GM12878 (cell line): ENCODE measurements around the gene SCARB1. TPM values are rescaled to one million over a fixed set of nuclear protein-coding genes. Genes with fewer than 3 reads are reported as not detected.

ENCODE experiments used
- ATAC-seq: fragments of 200-7000 bp; cut with Tn5 transposase; 3 replicates; pipeline ENCODE4 v1.9.1; 2020; ENCODE audit warnings: mild to moderate bottlenecking, moderate library complexity
- BruUV-seq: library from RNA; stranded (reverse); fragments of 400-500 nt; replicated peaks from 2 replicates; lab custom pipeline; 2021; lab: Mats Ljungman, UMichigan
- CTCF ChIA-PET: fragments of 300-600 bp; sonication (Branson Sonifier 250); formaldehyde crosslinking; extraction: SDS; loops from one replicate; lab custom pipeline; 2021; ENCODE audit warnings: inconsistent platforms; lab: Yijun Ruan, JAX
- POLR2A ChIA-PET: fragments of 350-600 bp; formaldehyde crosslinking; extraction: SDS; loops from one replicate; lab custom pipeline; 2021; ENCODE audit warnings: inconsistent platforms; lab: Charles Lee
- RAD21 ChIA-PET: fragments of 300-600 bp; sonication (Branson Sonifier 250); formaldehyde crosslinking; loops from one replicate; lab custom pipeline; 2023; ENCODE audit warnings: antibody characterized with exemption; ENCODE audit not compliant: unreplicated experiment; lab: Charles Lee
- SMC1A ChIA-PET: fragments of 300-600 bp; sonication (Branson Sonifier 250); formaldehyde crosslinking; loops from one replicate; lab custom pipeline; 2023; ENCODE audit not compliant: unreplicated experiment, uncharacterized antibody; lab: Charles Lee
- DNase-seq: peaks from one replicate; pipeline ENCODE4 v3.0.0-alpha.2; 2011; ENCODE audit warnings: low read depth, low spot score
- FAIRE-seq: peaks from 3 replicates; lab custom pipeline; 2011; peaks lifted over from hg19 to GRCh38; lab: Jason Lieb, UNC
- H2AFZ ChIP-seq: 2 replicates; pipeline ENCODE4 v1.6.0; 2011; ENCODE audit warnings: low read depth, low read length, control low read depth; ENCODE audit not compliant: control insufficient read depth
- H3K27ac ChIP-seq: 2 replicates; pipeline ENCODE4 v1.5.1; 2011; ENCODE audit warnings: control low read depth; ENCODE audit not compliant: control insufficient read depth, insufficient read depth
- H3K27me3 ChIP-seq, 2 experiments: replicated peaks in 1 of 2; 2 replicates each; pipeline versions ENCODE4 v1.6.0 to v1.6.1; 2011; ENCODE audit warnings: low read length in 1 of 2; ENCODE audit not compliant: control insufficient read depth in 2 of 2, insufficient read depth in 2 of 2
- H3K36me3 ChIP-seq, 2 experiments: 2 replicates each; pipeline ENCODE4 v1.5.1; 2011; ENCODE audit warnings: low read length in 1 of 2; ENCODE audit not compliant: control insufficient read depth in 2 of 2, insufficient read depth in 2 of 2
- H3K4me1 ChIP-seq: 2 replicates; pipeline ENCODE4 v1.6.1; 2011; ENCODE audit warnings: mild to moderate bottlenecking, low read length, moderate library complexity, mixed read lengths; ENCODE audit not compliant: control insufficient read depth, insufficient read depth
- H3K4me2 ChIP-seq: 2 replicates; pipeline ENCODE4 v1.6.0; 2011; ENCODE audit warnings: control low read depth; ENCODE audit not compliant: control insufficient read depth, insufficient read depth
- H3K4me3 ChIP-seq: fragments of 200-600 bp; sonication (generic); 2 replicates; pipeline ENCODE4 v1.5.1; 2016
- H3K79me2 ChIP-seq: 2 replicates; pipeline ENCODE4 v1.6.0; 2011; ENCODE audit warnings: low read length; ENCODE audit not compliant: control insufficient read depth, insufficient read depth
- H3K9ac ChIP-seq: 2 replicates; pipeline ENCODE4 v1.8.0; 2011; ENCODE audit warnings: low read length, control low read depth, mixed read lengths; ENCODE audit not compliant: control insufficient read depth, insufficient read depth
- H3K9me3 ChIP-seq: replicated peaks from 3 replicates; pipeline ENCODE4 v1.5.1; 2011; ENCODE audit warnings: mild to moderate bottlenecking, low read length; ENCODE audit not compliant: control insufficient read depth, insufficient read depth
- H4K20me1 ChIP-seq: 2 replicates; pipeline ENCODE4 v1.6.0; 2011; ENCODE audit not compliant: control insufficient read depth, insufficient read depth
- ATF3 ChIP-seq: IDR thresholded peaks from 2 replicates; pipeline ENCODE4 v1.6.1; 2011; ENCODE audit warnings: low read depth, mild to moderate bottlenecking, low read length, moderate library complexity, borderline replicate concordance; ENCODE audit errors: extremely low read depth
- IKZF2 ChIP-seq, 2 experiments: fragments of 450-650 bp; IDR thresholded peaks; 2 replicates each; pipeline ENCODE4 v1.6.1; 2017; ENCODE audit warnings: mild to moderate bottlenecking in 2 of 2, moderate library complexity in 2 of 2
- SREBF1 ChIP-seq: IDR thresholded peaks from 2 replicates; pipeline ENCODE4 v1.6.1; 2012; ENCODE audit warnings: mild to moderate bottlenecking, low read length
- ZNF24 ChIP-seq: fragments of 450-650 bp; IDR thresholded peaks from 2 replicates; pipeline ENCODE4 v1.6.1; 2017; ENCODE audit warnings: antibody characterized with exemption, mild to moderate bottlenecking
- ZNF384 ChIP-seq: IDR thresholded peaks from 2 replicates; pipeline ENCODE4 v1.6.1; 2012; ENCODE audit warnings: low read depth, mild to moderate bottlenecking, low read length, improper control_type of control experiment, borderline replicate concordance
- WGBS: methylation state at CpG from one replicate; pipeline ENCODE4 v1.1.6; 2016; ENCODE audit warnings: low lambda C conversion rate; ENCODE audit not compliant: insufficient replicate concordance, insufficient coverage; ENCODE audit errors: missing lambda C conversion rate; 5-methylcytosine and 5-hydroxymethylcytosine counted together
- in situ Hi-C: fragments of 300-500 bp; cut with MboI; formaldehyde crosslinking; loops from 9 replicates; pipeline ENCODE4 v1.14.3; 2018; ENCODE audit warnings: mixed read lengths
- intact Hi-C: fragments of 100-400 bp; cut with micrococcal nuclease; formaldehyde crosslinking; loops from one replicate; pipeline ENCODE4 v1.14.2; 2022; ENCODE audit not compliant: unreplicated experiment
- polyA plus RNA-seq, 11 experiments: library from polyadenylated mRNA; depleted of rRNA in 4 of 11; unstranded in 6 of 11; stranded (reverse) in 5 of 11; fragments of >200 nt; fragmentation: Nextera tagmentation in 4 of 11; fragmentation: Illumina TruSeq in 1 of 11; extraction: Ambion mirVana in 4 of 11; extraction: Trizol in 1 of 11; gene quantifications; 1 replicate in 1 of 11; 2 replicates in 10 of 11; pipeline versions ENCODE4 v1.2.1 to v1.2.3, GENCODE V29; 2011 to 2016; ENCODE audit warnings: inconsistent platforms in 2 of 11, missing spikeins in 2 of 11, low read depth in 1 of 11
- total RNA-seq, 4 experiments: library from RNA; depleted of rRNA in 3 of 4; stranded (reverse); fragments of >200 nt in 3 of 4; fragmentation: Illumina TruSeq in 1 of 4; extraction: Trizol in 1 of 4; gene quantifications; 2 replicates each; pipeline versions ENCODE4 v1.2.1 to v1.2.3, GENCODE V29; 2013 to 2021
- TF ChIP-seq, protein P1 (sequence below), 3 experiments: IDR thresholded peaks in 2 of 3; conservative IDR thresholded peaks in 1 of 3; 2 replicates each; pipeline ENCODE4 v1.5.1; 2011; ENCODE audit warnings: low read depth in 3 of 3, low read length in 3 of 3, mild to moderate bottlenecking in 3 of 3, control low read depth in 2 of 3, moderate library complexity in 2 of 3, inconsistent platforms in 1 of 3, mixed read lengths in 1 of 3; ENCODE audit not compliant: control insufficient read depth in 2 of 3, insufficient read depth in 1 of 3; ENCODE audit errors: extremely low read depth in 1 of 3
- TF ChIP-seq, protein P2 (sequence below): fragments of 450-650 bp; IDR thresholded peaks from 2 replicates; pipeline ENCODE4 v1.6.1; 2016; ENCODE audit warnings: mild to moderate bottlenecking

Gene SCARB1
- total and polyA plus RNA-seq, 10 of the 15 experiments (the other 5 are each of a cell fraction or from before 2014, with no cell fraction given) = 0.34 to 104 (median 63.1) TPM

DNA sequence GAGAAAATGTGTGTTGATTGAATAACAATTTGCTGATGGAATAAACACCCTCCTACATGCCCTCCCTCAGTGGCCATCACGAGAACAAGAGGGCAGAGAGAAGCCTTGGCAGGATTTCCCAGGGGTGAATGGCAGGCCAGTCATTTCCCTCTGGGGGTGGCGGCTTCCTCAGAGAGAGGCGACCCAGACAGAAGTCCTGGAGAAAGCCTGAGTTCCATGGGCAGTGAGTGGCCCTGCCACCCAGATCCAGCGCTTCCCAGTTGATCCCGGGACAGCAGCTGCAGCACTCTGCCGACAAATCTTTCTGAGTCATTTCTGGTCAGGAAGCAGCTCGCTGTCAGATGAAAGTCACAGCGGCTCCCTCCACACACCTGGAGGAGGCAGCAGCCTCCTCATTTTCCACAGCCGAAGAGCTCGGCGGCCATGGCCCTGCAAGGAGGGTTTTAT, 123.0 kb downstream of the SCARB1 start:
- CTCF ChIA-PET = interaction anchor here (0.6 to 1.7 kb wide), 5 partner anchors 21 to 1694 kb away, joined by 3 to 6 read pairs (median 4); no protein-coding TSS in a partner anchor
- POLR2A ChIA-PET = interaction anchor here (1.5 kb wide), 1 partner anchor 26 kb away, joined by 3 read pairs; no protein-coding TSS in a partner anchor
- Histone ChIP-seq H3K4me2 (no peak overlapping the region), H3K9ac (no peak overlapping the region), H3K27ac (no peak overlapping the region), H3K9me3 (no peaks in the 10 kb centered on the region; the same call in 2 of the 3 replicates), H3K27me3 (no peaks in the 10 kb centered on the region; a peak in 1 of 4 replicates), H3K36me3 (no peaks in the 10 kb centered on the region), H4K20me1 (no peaks in the 10 kb centered on the region), H3K4me1 (no peaks in the 10 kb centered on the region), H2AFZ (no peak overlapping the region), H3K4me3 (no peak overlapping the region), H3K79me2 (no peaks in the 10 kb centered on the region)
- FAIRE-seq (no peak), DNase-seq (no peak), ATAC-seq (no peak)
- whole genome bisulfite sequencing = 9% methylated on average over 11 of the region's 11 CpGs
- TF ChIP-seq ATF3 = no peak
- TF ChIP-seq ZNF24 = no peak
- TF ChIP-seq, protein P1, sequence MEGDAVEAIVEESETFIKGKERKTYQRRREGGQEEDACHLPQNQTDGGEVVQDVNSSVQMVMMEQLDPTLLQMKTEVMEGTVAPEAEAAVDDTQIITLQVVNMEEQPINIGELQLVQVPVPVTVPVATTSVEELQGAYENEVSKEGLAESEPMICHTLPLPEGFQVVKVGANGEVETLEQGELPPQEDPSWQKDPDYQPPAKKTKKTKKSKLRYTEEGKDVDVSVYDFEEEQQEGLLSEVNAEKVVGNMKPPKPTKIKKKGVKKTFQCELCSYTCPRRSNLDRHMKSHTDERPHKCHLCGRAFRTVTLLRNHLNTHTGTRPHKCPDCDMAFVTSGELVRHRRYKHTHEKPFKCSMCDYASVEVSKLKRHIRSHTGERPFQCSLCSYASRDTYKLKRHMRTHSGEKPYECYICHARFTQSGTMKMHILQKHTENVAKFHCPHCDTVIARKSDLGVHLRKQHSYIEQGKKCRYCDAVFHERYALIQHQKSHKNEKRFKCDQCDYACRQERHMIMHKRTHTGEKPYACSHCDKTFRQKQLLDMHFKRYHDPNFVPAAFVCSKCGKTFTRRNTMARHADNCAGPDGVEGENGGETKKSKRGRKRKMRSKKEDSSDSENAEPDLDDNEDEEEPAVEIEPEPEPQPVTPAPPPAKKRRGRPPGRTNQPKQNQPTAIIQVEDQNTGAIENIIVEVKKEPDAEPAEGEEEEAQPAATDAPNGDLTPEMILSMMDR (IDR thresholded peaks at IDR 0.05 in 2 of 3, conservative IDR thresholded peaks at IDR 0.05 in 1 of 3; ENCODE audit: control insufficient read depth in 2 of 3, extremely low read depth in 1 of 3, insufficient read depth in 1 of 3, low read depth in 3 of 3, low read length in 3 of 3) = 0 out of 6 replicates have a peak, but pooled peaks of 1 of the 3 experiments have one; percentile 12
- no peak for TF ChIP-seq SREBF1
- TF ChIP-seq IKZF2 (IDR thresholded peaks at IDR 0.05) = 0 out of 4 replicates have a peak, but pooled peaks of 1 of the 2 experiments have one; percentile 12
- TF ChIP-seq ZNF384 = no peak
- TF ChIP-seq, protein P2, sequence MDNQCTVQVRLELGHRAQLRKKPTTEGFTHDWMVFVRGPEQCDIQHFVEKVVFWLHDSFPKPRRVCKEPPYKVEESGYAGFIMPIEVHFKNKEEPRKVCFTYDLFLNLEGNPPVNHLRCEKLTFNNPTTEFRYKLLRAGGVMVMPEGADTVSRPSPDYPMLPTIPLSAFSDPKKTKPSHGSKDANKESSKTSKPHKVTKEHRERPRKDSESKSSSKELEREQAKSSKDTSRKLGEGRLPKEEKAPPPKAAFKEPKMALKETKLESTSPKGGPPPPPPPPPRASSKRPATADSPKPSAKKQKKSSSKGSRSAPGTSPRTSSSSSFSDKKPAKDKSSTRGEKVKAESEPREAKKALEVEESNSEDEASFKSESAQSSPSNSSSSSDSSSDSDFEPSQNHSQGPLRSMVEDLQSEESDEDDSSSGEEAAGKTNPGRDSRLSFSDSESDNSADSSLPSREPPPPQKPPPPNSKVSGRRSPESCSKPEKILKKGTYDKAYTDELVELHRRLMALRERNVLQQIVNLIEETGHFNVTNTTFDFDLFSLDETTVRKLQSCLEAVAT = no peak
- in situ Hi-C loops = loop anchor here (10.0 kb wide), 1 partner anchor 56 kb away; no protein-coding TSS in a partner anchor
- SMC1A ChIA-PET = interaction anchor here (0.9 to 1.2 kb wide), 3 partner anchors 26 to 79 kb away, joined by 3 read pairs; no protein-coding TSS in a partner anchor
- no TSS peak for BruUV-seq
- intact Hi-C loops = no loop called here
- RAD21 ChIA-PET = interaction anchor here (1.2 to 1.5 kb wide), 4 partner anchors 9 to 287 kb away, joined by 3 read pairs; no protein-coding TSS in a partner anchor
